ENCODE results near the gene EFCAB6.

Gene EFCAB6

GRCh38 chr22:43827926-43828724, 16.0 kb upstream of the EFCAB6 start:
- TF ChIP-seq CTCF (IDR thresholded peaks at IDR 0.05; ENCODE audit: low read depth, low read length): no peak
- in situ Hi-C loops (cut with HindIII; ENCODE audit: low sequenced_read_pairs): no loop called here
- no peak for DNase-seq (ENCODE audit: low read depth, low spot score)
- H3K4me3 ChIP-seq (ENCODE audit: low read depth, low read length): no peak overlapping the region

- no peak for TF ChIP-seq CTCF (IDR thresholded peaks at IDR 0.05; ENCODE audit: low read depth, low read length)
- in situ Hi-C loops (cut with HindIII; ENCODE audit: low sequenced_read_pairs): no loop called here
These were observed 15.1 kb upstream of the EFCAB6 start for GRCh38 chr22:43827003-43827735.

GRCh38 chr22:43826142-43827002, 14.3 kb upstream of the EFCAB6 start:
- peak; percentile 86 for DNase-seq (ENCODE audit: low read depth, low spot score)
- H3K4me3 ChIP-seq (ENCODE audit: low read depth, low read length): no peak overlapping the region
- in situ Hi-C loops (cut with HindIII; ENCODE audit: low sequenced_read_pairs): no loop called here
- peak; percentile 27 for TF ChIP-seq CTCF (IDR thresholded peaks at IDR 0.05; ENCODE audit: low read depth, low read length)

More at GRCh38 chr22:43827003-43827735, 15.1 kb upstream of the EFCAB6 start:
- no peak for DNase-seq (ENCODE audit: low read depth, low spot score)
- H3K4me3 ChIP-seq (ENCODE audit: low read depth, low read length): no peak overlapping the region

GRCh38 chr22:43825651-43826050, 13.5 kb upstream of the EFCAB6 start:
- DNase-seq (ENCODE audit: low read depth, low spot score): no peak
- in situ Hi-C loops (cut with HindIII; ENCODE audit: low sequenced_read_pairs): no loop called here
- TF ChIP-seq CTCF (IDR thresholded peaks at IDR 0.05; ENCODE audit: low read depth, low read length): no peak
- no peak overlapping the region for H3K4me3 ChIP-seq (ENCODE audit: low read depth, low read length)

- DNase-seq (ENCODE audit: low read depth, low spot score): no peak
- H3K4me3 ChIP-seq (ENCODE audit: low read depth, low read length): no peak overlapping the region
- in situ Hi-C loops (cut with HindIII; ENCODE audit: low sequenced_read_pairs): no loop called here
- no peak for TF ChIP-seq CTCF (IDR thresholded peaks at IDR 0.05; ENCODE audit: low read depth, low read length)
These were observed 12.8 kb upstream of the EFCAB6 start for GRCh38 chr22:43824724-43825420.

Measured in astrocyte of the spinal cord (primary cell).